Measurements from ENCODE around the gene KRT17.
"Not testable (repeated sequence)": the region's sequence is repeated elsewhere in the genome, so short reads cannot be mapped to it uniquely, and the experiment has no call there.

The KRT17 gene

DNA sequence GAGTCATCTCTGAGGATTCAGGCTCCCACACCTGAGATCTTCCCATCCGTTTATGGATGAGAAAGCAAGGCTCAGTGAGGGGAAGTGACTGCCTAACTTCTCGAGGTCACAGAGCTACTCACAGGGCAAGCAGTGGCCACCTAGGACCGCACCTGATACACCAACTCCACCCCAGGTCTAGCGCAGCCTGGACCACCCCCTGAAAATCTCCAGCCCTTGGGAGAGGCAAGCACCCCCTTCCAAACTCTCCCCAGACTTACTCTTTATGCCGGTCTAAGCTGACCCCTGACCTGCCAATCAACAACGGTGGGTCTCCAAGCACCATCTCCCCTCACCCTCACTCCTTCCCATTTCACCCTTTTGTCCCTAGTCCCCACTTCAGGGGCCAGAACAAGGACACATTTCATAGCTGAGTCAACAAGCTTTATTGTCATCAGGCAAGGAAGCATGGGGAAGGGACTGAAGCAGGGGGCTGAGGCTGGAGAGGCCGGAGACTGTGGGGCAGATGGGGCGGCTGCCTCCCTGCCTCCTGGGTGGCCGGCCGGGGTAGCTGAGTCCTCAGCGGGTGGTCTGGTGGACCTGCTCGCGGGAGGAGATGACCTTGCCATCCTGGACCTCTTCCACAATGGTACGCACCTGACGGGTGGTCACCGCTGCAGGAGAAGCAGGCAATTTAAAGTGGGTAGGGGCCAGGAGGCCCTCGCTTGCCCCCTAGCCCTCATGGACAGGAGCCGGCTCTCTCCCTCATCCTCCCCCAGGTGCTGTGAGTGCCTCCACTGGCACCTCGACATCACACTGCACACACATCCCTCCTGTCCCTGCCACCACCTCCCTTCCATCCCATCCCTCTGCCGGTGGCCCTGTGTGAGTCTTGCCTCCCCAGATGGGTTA lies 5.1 kb downstream of the KRT17 start:
- Histone ChIP-seq H3K27me3 (no peaks in the 10 kb centered on the region), H3K4me2 (no peak overlapping the region), H3K9me3 (no peaks in the 10 kb centered on the region), H3K27ac (no peak overlapping the region), H3K36me3 (no peaks in the 10 kb centered on the region), H3K4me1 (peaks cover 13% of the 10 kb centered on the region), H3K9ac (no peak overlapping the region), H4K20me1 (no peaks in the 10 kb centered on the region), H3K4me3 (no peak overlapping the region)
- no peak for TF ChIP-seq Cebpa-rat (IDR thresholded peaks at IDR 0.05)

DNA sequence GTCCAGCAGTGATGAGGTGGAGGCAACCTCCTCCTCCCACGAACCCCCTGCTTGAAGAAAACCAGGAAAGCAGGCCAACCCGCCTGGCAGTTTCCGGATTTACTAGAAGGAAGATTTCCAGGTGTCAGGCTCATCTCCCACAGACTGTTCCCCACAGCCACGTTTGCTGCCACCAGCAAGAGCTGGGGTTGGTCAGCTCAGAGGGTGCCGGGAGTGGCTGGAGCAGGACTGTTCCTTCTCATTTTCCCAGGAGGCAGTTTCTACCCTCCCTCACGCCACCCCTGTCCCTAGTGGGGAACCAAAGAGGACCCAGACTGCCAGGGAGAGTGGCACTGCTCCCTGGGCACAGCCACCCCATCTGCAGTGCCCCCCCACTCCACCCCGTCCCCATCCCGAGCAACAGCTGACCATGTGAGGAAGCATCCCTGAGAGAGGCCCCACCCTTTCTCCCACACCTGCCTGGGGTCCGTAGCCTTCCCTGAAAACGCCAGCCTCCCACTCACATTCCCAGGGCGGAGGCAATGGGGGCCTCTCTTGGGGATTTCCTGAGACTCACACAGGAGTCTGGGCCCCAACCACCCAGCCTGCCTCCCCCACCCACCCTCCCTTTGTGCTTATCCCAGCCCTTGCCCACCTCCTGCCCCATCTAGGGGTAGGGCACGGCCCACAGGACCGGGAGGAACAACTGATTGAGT lies 5.9 kb downstream of the KRT17 start:
- Histone ChIP-seq H3K4me2 (no peak overlapping the region), H3K27me3 (no peaks in the 10 kb centered on the region), H3K9ac (no peak overlapping the region), H3K4me1 (peaks cover 10% of the 10 kb centered on the region), H4K20me1 (no peaks in the 10 kb centered on the region), H3K36me3 (no peaks in the 10 kb centered on the region), H3K9me3 (no peaks in the 10 kb centered on the region), H3K4me3 (no peak overlapping the region), H3K27ac (no peak overlapping the region)
- no peak for TF ChIP-seq Cebpa-rat (IDR thresholded peaks at IDR 0.05)

DNA sequence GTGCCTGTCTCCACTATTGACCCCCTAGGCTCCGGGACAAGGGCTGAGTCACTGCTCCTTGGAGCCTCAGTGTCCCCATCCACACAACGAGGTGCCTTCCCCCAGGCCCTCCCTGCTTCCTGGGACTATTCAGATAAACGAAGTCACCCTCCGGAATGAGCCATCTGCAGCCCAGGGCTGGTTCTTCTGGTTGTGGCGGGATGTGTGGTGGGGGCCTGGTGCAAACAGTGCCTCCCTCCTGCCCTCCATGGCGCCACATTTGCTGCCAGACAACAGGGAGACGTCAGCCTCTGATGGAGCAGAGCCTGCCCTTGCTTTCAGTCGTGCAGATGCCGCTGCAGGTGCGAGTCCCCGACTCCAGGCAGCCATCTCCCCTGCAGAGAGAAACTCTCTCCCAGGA lies 6.7 kb downstream of the KRT17 start:
- no peaks in the 10 kb centered on the region for H3K9me3 ChIP-seq
- no peak overlapping the region for H3K9ac ChIP-seq
- no peaks in the 10 kb centered on the region for H3K27me3 ChIP-seq
- H3K4me2 ChIP-seq = no peak overlapping the region
- H3K4me3 ChIP-seq = no peak overlapping the region
- no peaks in the 10 kb centered on the region for H4K20me1 ChIP-seq
- TF ChIP-seq Cebpa-rat (IDR thresholded peaks at IDR 0.05) = no peak
- H3K4me1 ChIP-seq = peaks cover 10% of the 10 kb centered on the region
- no peak overlapping the region for H3K27ac ChIP-seq
- H3K36me3 ChIP-seq = no peaks in the 10 kb centered on the region

DNA sequence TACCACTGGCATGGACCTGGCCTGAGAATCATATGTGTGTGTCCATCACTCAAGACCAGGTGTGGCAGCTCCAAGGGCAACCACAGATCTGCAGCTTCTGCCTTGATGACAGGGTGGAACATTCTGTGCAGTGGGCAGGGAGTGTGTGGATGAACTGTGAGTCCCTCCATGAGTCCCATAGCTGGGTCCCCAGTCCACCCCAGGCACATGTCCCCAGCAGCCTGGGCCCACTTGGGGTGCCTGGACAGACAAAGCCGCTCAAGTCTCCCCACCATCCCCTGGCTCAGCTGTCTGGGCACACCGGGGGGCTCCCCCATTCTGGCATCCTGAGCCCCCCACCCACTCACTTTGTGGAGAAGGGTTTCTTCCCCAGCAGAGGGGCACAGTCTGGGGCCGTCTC lies 7.2 kb downstream of the KRT17 start:
- peaks cover 10% of the 10 kb centered on the region for H3K4me1 ChIP-seq

DNA sequence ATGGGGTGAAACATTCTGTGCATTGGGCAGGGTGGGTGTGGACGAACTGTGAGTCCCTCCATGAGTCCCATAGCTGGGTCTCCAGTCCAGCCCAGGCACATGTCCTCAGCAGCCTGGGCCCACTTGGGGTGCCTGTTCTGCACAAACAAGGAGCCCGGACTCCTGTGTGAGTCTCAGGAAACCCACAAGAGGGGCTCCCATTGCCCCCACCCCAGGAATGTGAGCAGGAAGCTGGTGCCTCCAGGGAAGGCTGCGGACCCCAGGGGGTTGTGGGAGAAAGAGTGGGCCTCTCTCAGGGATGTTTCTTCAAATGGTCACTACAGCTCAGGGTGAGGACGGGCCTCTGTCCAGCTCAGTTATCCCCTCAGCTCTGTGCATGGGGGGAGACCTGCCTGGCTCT lies 7.9 kb downstream of the KRT17 start:
- H3K4me3 ChIP-seq, H3K36me3 ChIP-seq, H3K27me3 ChIP-seq, H3K9me3 ChIP-seq, H3K9ac ChIP-seq, H4K20me1 ChIP-seq, H3K27ac ChIP-seq: not testable (repeated sequence)
- peaks cover 10% of the 10 kb centered on the region for H3K4me1 ChIP-seq
- peak overlapping the region; percentile 37 for H3K4me2 ChIP-seq

More for the DNA sequence above, 7.2 kb downstream of the KRT17 start:
- Histone ChIP-seq H3K36me3 (no peaks in the 10 kb centered on the region), H3K4me2 (peak overlapping the region; percentile 37), H3K27me3 (no peaks in the 10 kb centered on the region), H3K9me3 (no peaks in the 10 kb centered on the region), H3K9ac (no peak overlapping the region), H3K27ac (no peak overlapping the region), H3K4me3 (no peak overlapping the region), H4K20me1 (no peaks in the 10 kb centered on the region)
- no peak for TF ChIP-seq Cebpa-rat (IDR thresholded peaks at IDR 0.05)

DNA sequence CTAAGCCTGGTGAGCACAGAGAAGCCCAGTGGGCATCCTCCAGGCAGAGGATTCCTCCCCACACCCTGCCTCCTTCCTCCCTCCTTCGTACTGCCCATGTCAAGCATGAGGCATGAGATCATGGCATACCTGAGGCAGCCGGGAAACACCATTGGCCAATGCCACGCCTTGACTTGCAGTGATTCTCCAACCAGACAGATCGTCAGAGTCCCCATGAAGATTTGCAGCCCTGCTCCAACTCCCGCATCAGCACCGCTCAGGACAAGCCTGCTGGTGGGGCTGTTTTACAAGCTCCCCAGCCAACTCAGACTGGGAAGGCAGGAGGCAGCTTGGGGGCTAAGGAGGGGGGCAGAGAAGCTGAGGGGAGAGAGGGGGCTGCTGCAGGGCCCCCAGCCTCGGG lies 8.9 kb downstream of the KRT17 start:
- H3K4me2 ChIP-seq = no peak overlapping the region
- H3K4me1 ChIP-seq = peaks cover 10% of the 10 kb centered on the region
- H3K4me3 ChIP-seq = no peak overlapping the region
- no peak overlapping the region for H3K9ac ChIP-seq
- no peaks in the 10 kb centered on the region for H3K27me3 ChIP-seq
- no peak for TF ChIP-seq Cebpa-rat (IDR thresholded peaks at IDR 0.05)
- H3K27ac ChIP-seq = no peak overlapping the region
- no peaks in the 10 kb centered on the region for H3K9me3 ChIP-seq
- no peaks in the 10 kb centered on the region for H3K36me3 ChIP-seq
- H4K20me1 ChIP-seq = no peaks in the 10 kb centered on the region

DNA sequence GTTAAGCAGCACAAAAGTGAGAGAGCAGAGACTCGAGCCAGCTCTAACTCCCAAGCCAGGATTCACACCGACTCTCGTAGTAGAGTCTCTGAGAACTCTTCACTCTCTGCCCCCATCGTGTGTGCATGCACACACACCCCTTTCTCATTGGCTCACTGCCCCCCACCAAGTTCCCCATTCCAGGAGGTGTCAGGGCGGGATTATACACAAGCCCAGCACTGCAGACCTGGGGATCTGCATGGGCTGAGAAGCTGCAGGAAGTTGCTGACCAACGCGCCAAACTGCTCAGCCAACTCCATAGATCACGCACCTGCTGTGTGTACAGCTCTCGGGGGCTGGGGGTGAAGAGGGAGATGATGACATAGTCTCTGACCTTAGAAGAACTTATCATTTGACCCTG lies 9.6 kb downstream of the KRT17 start:
- H3K4me2 ChIP-seq, H3K9ac ChIP-seq: not testable (repeated sequence)

DNA sequence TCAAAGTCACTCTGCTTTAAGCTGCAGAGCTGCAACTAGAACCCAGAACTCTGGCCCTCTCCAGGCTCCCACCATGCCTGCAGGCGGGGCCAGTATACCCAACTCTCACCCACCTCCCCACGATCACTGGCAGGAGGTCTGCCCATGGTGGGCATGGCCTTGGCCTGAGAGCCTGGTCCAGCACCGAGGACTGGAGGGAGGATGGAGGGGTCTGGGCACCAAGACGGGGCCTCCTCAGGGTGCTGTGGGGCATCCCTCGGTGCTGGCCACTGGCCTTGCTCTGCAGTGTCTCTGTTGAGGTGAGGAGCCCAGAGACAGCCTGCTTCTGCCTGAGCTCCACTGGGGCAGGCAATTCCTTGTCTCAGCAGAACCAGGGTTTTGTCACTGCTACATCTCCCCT lies 10.3 kb downstream of the KRT17 start:
- Histone ChIP-seq H3K4me2 (no peak overlapping the region), H3K27ac (no peak overlapping the region), H3K9me3 (no peaks in the 10 kb centered on the region)

More for the DNA sequence above, 9.6 kb downstream of the KRT17 start:
- not testable (repeated sequence) for H4K20me1 ChIP-seq, H3K36me3 ChIP-seq, H3K27ac ChIP-seq, H3K4me3 ChIP-seq, H3K27me3 ChIP-seq, H3K9me3 ChIP-seq
- H3K4me1 ChIP-seq = peaks cover 11% of the 10 kb centered on the region

DNA sequence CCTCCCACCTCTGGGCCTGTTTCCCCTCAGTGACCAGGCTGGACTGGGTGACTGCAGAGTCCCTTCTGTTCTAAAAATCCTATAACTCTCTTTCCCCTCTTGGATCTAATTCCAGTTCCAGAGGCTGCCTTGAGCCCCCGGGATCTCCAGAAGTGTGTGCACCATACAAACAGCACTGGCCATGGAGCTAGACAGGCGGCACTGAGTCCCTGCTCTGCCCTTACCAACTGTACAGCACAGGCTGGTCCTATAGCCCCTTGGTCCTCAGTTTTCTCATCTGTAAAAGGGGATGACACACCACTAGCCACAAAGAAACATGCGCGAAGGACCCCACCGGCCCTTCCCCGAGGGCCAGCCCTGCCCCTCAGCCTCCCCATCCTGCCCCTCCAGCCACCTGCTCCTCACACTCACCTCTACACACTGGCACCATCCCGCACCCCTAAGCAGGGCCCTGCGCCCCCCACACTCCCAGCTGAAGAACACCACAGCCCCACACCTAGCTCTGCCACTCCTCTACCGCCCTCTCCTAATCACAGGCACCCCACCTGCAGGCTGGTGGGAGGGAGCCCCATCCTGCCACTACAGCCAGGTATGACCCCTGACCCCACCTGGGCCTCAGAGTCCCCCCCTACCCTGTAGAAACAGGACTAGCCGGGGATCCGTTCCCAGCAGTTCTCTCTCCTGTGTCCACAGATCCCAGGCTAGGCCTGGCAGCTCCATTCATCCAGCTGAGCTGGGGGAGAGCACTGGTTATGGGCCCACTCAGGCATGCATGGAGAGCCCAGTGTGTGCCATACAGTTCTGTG lies 10.9 kb downstream of the KRT17 start:
- no peak overlapping the region for H3K9ac ChIP-seq
- no peaks in the 10 kb centered on the region for H3K36me3 ChIP-seq
- no peak overlapping the region for H3K27ac ChIP-seq
- H3K4me3 ChIP-seq = no peak overlapping the region
- no peak overlapping the region for H3K4me2 ChIP-seq
- TF ChIP-seq Cebpa-rat (IDR thresholded peaks at IDR 0.05) = no peak
- peaks cover 24% of the 10 kb centered on the region for H3K4me1 ChIP-seq
- no peaks in the 10 kb centered on the region for H3K27me3 ChIP-seq
- H3K9me3 ChIP-seq = no peaks in the 10 kb centered on the region
- no peaks in the 10 kb centered on the region for H4K20me1 ChIP-seq

More for the DNA sequence above, 10.3 kb downstream of the KRT17 start:
- no peak overlapping the region for H3K4me3 ChIP-seq
- TF ChIP-seq Cebpa-rat (IDR thresholded peaks at IDR 0.05) = no peak
- no peaks in the 10 kb centered on the region for H4K20me1 ChIP-seq
- peaks cover 18% of the 10 kb centered on the region for H3K4me1 ChIP-seq
- H3K9ac ChIP-seq = no peak overlapping the region
- no peaks in the 10 kb centered on the region for H3K27me3 ChIP-seq
- no peaks in the 10 kb centered on the region for H3K36me3 ChIP-seq

DNA sequence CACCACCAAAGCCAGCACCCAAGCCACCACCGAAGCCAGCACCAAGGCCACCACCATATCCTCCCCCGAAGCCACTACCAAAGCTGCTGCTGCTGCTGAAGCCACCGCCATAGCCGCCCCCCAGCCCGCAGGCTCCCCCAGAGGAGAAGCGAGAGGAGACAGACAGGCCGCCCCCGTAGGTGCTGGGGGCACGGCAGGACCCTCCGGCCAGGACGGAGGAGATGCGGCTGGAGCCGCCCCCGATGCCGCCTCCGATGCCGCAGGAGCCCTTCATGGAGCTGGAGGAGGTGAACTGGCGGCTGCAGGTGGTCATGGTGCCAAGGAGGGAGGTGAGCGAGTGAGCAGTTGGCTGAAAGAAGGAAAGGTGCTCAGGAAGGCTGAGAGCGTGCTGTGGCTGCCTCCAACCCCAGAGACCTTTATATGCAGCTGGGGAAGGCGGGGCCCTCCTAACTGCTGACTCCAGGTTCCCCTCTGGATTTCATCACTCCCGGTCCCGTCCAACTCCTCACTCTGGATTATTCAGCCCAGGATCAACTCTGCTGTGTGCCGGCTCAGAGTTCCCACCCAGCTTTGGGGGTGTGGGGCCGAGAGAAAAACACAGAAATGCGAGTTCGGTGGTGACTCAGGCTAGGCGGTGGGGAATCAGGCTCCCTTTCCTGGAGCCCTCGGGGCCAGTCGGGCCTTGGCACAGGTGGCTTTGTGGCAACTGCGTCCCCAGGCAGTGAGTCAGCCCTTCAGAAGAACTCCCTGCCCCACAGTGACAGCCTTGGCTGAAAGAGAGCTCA lies 11.8 kb downstream of the KRT17 start, which contains the start of gene KRT16:
Gene KRT16, minus strand, starts transcription at position 392 of the 785 bp plus-strand sequence. Its CDS starts 79 bp downstream, at position 313.
- not testable (repeated sequence) for H3K27ac ChIP-seq, H3K9ac ChIP-seq, H3K9me3 ChIP-seq, H4K20me1 ChIP-seq, H3K4me3 ChIP-seq, H3K27me3 ChIP-seq, H3K36me3 ChIP-seq, H3K4me2 ChIP-seq
- peaks cover 27% of the 10 kb centered on the region for H3K4me1 ChIP-seq
